DOHH2 (cell line): ENCODE results near the gene TPM1.

Source experiments
- H3F3A ChIP-seq: fragments of 200-600 bp; sonication (generic), shearing (Covaris generic); 2 replicates; pipeline ENCODE4 v1.6.0; 2016; ENCODE audit warnings: antibody characterized with exemption, mild to moderate bottlenecking; ENCODE audit not compliant: control insufficient read depth, insufficient read depth
- H3K27ac ChIP-seq: fragments of 200-600 bp; sonication (generic); 2 replicates; pipeline ENCODE4 v1.5.1; 2014; ENCODE audit warnings: low read depth, mild to moderate bottlenecking, low read length, moderate library complexity
- H3K27me3 ChIP-seq: fragments of 200-600 bp; sonication (generic); 2 replicates; pipeline ENCODE4 v1.6.1; 2014; ENCODE audit warnings: mild to moderate bottlenecking, low read length, mixed read lengths; ENCODE audit not compliant: control insufficient read depth
- H3K36me3 ChIP-seq: fragments of 200-600 bp; sonication (generic); 2 replicates; pipeline ENCODE4 v1.6.1; 2014; ENCODE audit warnings: mild to moderate bottlenecking, low read length, moderate library complexity, mixed read lengths; ENCODE audit not compliant: control insufficient read depth
- H3K4me1 ChIP-seq: fragments of 200-600 bp; sonication (generic); 2 replicates; pipeline ENCODE4 v1.6.1; 2014; ENCODE audit warnings: mild to moderate bottlenecking, low read length, mixed read lengths; ENCODE audit not compliant: control insufficient read depth
- H3K4me2 ChIP-seq: fragments of 200-600 bp; sonication (generic); 2 replicates; pipeline ENCODE4 v1.6.0; 2014; ENCODE audit warnings: mild to moderate bottlenecking, low read length, moderate library complexity
- H3K4me3 ChIP-seq: fragments of 200-600 bp; sonication (generic); 2 replicates; pipeline ENCODE4 v1.5.1; 2014; ENCODE audit warnings: mild to moderate bottlenecking, low read length, mixed read lengths
- H3K79me2 ChIP-seq: fragments of 200-600 bp; sonication (generic); 2 replicates; pipeline ENCODE4 v1.6.1; 2014; ENCODE audit warnings: mild to moderate bottlenecking, low read length, mixed read lengths; ENCODE audit not compliant: control insufficient read depth
- H3K9me2 ChIP-seq: fragments of 200-600 bp; sonication (generic); replicated peaks from 2 replicates; pipeline ENCODE4 v1.6.1; 2014; ENCODE audit warnings: mild to moderate bottlenecking, low read length, mixed read lengths; ENCODE audit not compliant: control insufficient read depth
- H3K9me3 ChIP-seq: fragments of 200-600 bp; sonication (generic); 2 replicates; pipeline ENCODE4 v1.6.1; 2014; ENCODE audit warnings: antibody characterized with exemption, low read length, mixed read lengths; ENCODE audit not compliant: control insufficient read depth, insufficient read depth
- H4K20me1 ChIP-seq: fragments of 200-600 bp; sonication (generic); 2 replicates; pipeline ENCODE4 v1.6.0; 2014; ENCODE audit warnings: low read depth, mild to moderate bottlenecking, antibody characterized with exemption, low read length, moderate library complexity; ENCODE audit not compliant: control insufficient read depth, insufficient read depth
- CTCF ChIP-seq: fragments of 200-600 bp; sonication (generic); IDR thresholded peaks from one replicate; pipeline ENCODE4 v1.5.1; 2014; ENCODE audit warnings: antibody characterized with exemption, mild to moderate bottlenecking, low read depth, low read length; ENCODE audit not compliant: poor library complexity, severe bottlenecking
- EZH2phosphoT487 ChIP-seq: fragments of 200-600 bp; sonication (generic); IDR thresholded peaks from 2 replicates; pipeline ENCODE4 v1.6.1; 2017; ENCODE audit warnings: borderline replicate concordance, mild to moderate bottlenecking, antibody characterized with exemption, low read length, moderate library complexity, mixed read lengths

Gene TPM1

GRCh38 chr15:63077952-63078351, 35.4 kb downstream of the TPM1 start:
- H3K9me3 ChIP-seq, result no peaks in the 10 kb centered on the region
- no peak overlapping the region for H3K4me3 ChIP-seq
- no peak overlapping the region for H3K27ac ChIP-seq
- H3K9me2 ChIP-seq, result no peaks in the 10 kb centered on the region
- no peaks in the 10 kb centered on the region for H3K36me3 ChIP-seq
- H3K27me3 ChIP-seq, result peaks cover 11% of the 10 kb centered on the region; the same call in 1 of the 2 replicates
- H3K79me2 ChIP-seq, result no peaks in the 10 kb centered on the region
- TF ChIP-seq EZH2phosphoT487 (no peak), CTCF (no peak)
- H4K20me1 ChIP-seq, result no peaks in the 10 kb centered on the region
- no peaks in the 10 kb centered on the region for H3K4me1 ChIP-seq
- no peaks in the 10 kb centered on the region for H3F3A ChIP-seq
- no peak overlapping the region for H3K4me2 ChIP-seq

- Histone ChIP-seq H3K4me1 (no peaks in the 10 kb centered on the region), H3K27ac (no peak overlapping the region), H3K27me3 (peaks cover 11% of the 10 kb centered on the region; the same call in 1 of the 2 replicates), H3K9me2 (no peaks in the 10 kb centered on the region), H3K4me2 (no peak overlapping the region), H3K4me3 (no peak overlapping the region), H3K79me2 (no peaks in the 10 kb centered on the region), H3K36me3 (no peaks in the 10 kb centered on the region), H3K9me3 (no peaks in the 10 kb centered on the region), H4K20me1 (no peaks in the 10 kb centered on the region), H3F3A (no peaks in the 10 kb centered on the region)
- TF ChIP-seq EZH2phosphoT487 (no peak), CTCF (no peak)
Measured at GRCh38 chr15:63079947-63080626, 37.5 kb downstream of the TPM1 start.

- no peak overlapping the region for H3K4me2 ChIP-seq
- H3K79me2 ChIP-seq, result no peaks in the 10 kb centered on the region
- H3K27ac ChIP-seq, result no peak overlapping the region
- H3K9me3 ChIP-seq, result no peaks in the 10 kb centered on the region
- H3K4me1 ChIP-seq, result no peaks in the 10 kb centered on the region
- H3K4me3 ChIP-seq, result no peak overlapping the region
- no peaks in the 10 kb centered on the region for H3F3A ChIP-seq
- no peaks in the 10 kb centered on the region for H3K9me2 ChIP-seq
- TF ChIP-seq EZH2phosphoT487 (no peak), CTCF (no peak)
- H3K36me3 ChIP-seq, result no peaks in the 10 kb centered on the region
- H4K20me1 ChIP-seq, result no peaks in the 10 kb centered on the region
- peaks cover 11% of the 10 kb centered on the region; the same call in 1 of the 2 replicates for H3K27me3 ChIP-seq
Measured at GRCh38 chr15:63080634-63081250, 38.2 kb downstream of the TPM1 start.
